Duodenal mucosa (tissue), 2 donors: ENCODE data around the gene PSMD14.
A peak's percentile ranks its signal among the peaks of the same experiment; 100 is the strongest.
"Not testable (repeated sequence)": the region's sequence is repeated elsewhere in the genome, so short reads cannot be mapped to it uniquely, and the experiment has no call there.

Experiments used
- H3K27ac ChIP-seq: one replicate; pipeline ENCODE4 v1.7.0; 2013; ENCODE audit warnings: low read depth, low read length
- H3K27me3 ChIP-seq, 2 donors: one replicate each; pipeline ENCODE4 v1.7.0; 2013; ENCODE audit warnings: low read length in 2 of 2, control low read depth in 1 of 2; ENCODE audit not compliant: insufficient read depth in 2 of 2, control insufficient read depth in 1 of 2
- H3K36me3 ChIP-seq, 2 donors: one replicate each; pipeline ENCODE4 v1.7.0; 2013; ENCODE audit warnings: low read length in 2 of 2, control low read depth in 1 of 2; ENCODE audit not compliant: insufficient read depth in 2 of 2, control insufficient read depth in 1 of 2
- H3K4me1 ChIP-seq, 2 donors: one replicate each; pipeline ENCODE4 v1.7.0; 2013; ENCODE audit warnings: low read length in 2 of 2, control low read depth in 1 of 2; ENCODE audit not compliant: insufficient read depth in 2 of 2, control insufficient read depth in 1 of 2
- H3K4me3 ChIP-seq, 2 donors: one replicate each; pipeline ENCODE4 v1.7.0; 2013; ENCODE audit warnings: low read length in 2 of 2, low read depth in 1 of 2
- H3K9ac ChIP-seq, 2 donors: one replicate each; pipeline ENCODE4 v1.7.0; 2013; ENCODE audit warnings: low read length in 2 of 2, low read depth in 1 of 2
- H3K9me3 ChIP-seq, 2 donors: one replicate each; pipeline ENCODE4 v1.7.0; 2013; ENCODE audit warnings: low read length in 2 of 2, control low read depth in 1 of 2; ENCODE audit not compliant: control insufficient read depth in 1 of 2

Gene PSMD14

DNA sequence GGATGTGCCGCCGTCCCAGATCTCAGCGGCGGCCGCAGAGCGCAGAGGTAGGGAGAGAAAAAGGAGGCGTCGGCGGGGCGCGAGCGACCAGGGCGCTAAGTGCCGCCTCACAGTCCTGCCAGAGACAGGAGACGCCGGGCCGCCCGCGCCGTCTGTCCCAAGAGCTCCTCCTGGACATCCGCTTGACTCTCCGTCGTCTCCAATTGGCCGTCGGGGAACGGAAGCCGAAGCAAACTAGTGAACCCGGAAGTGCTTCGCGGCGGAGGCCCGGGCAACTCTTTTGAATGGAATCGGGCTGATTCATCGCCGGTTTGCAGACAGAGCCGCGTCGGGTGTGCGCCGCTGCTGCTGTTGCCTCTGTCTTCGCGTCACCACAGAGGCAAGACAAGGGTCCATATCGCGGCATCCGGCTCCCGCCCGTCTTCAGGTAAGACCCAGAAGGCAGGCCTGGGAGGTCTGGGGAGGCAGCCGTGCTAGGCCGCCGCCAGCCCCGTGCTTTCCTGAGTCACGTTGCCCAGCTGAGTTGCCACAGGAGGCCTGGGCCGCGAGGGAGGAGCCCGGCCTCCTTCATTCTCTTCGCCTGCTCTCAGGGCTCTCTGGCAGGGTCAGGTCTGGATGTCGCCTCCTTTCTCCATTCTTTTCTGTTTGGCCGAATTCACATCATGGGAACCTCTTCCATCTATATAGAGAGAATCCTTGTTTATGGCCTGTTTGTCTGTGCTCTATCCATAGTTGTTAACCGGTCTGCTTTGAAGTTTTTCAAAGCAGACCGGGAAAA, at the start of gene PSMD14:
PSMD14 (plus strand) TSS at position 248 of the 778 bp plus-strand sequence. CDS start 10,401 bp downstream, outside the sequence.
- Histone ChIP-seq H3K36me3 (no peaks in the 10 kb centered on the region), H3K4me3 (peak within 1 kb of the TSS; percentile 88 to 98), H3K27ac (peak within 1 kb of the TSS; percentile 72), H3K9me3 (no peaks in the 10 kb centered on the region), H3K9ac (peak within 1 kb of the TSS; percentile 82 to 93), H3K27me3 (no peaks in the 10 kb centered on the region), H3K4me1 (peaks cover 12 to 16% of the 10 kb centered on the region in 2 donors)

DNA sequence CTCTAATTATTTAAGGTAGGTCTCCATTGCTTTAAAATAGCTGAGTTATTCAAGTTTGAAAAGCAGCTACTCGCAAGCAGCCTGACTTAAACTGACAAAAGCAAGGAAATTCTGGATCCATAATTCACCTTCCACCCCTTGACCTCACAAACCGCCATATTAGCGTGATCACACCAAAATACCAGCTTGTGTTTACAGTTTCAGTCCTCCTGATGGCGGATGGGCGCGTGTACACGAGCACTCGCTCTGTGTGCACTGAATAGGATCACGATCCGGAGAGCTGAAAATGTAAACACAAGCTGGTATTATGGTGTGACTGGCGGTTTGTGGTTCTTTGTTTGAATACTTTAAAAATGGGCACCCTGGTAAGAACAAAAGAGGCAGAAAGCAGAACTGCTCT, 42.4 kb upstream of the PSMD14 start:
- no peaks in the 10 kb centered on the region for H3K27me3 ChIP-seq
- H3K36me3 ChIP-seq = no peaks in the 10 kb centered on the region
- no peaks in the 10 kb centered on the region for H3K9me3 ChIP-seq
- no peak overlapping the region for H3K27ac ChIP-seq
- H3K4me1 ChIP-seq = no peaks in the 10 kb centered on the region
- H3K9ac ChIP-seq = no peak overlapping the region
- no peak overlapping the region for H3K4me3 ChIP-seq

DNA sequence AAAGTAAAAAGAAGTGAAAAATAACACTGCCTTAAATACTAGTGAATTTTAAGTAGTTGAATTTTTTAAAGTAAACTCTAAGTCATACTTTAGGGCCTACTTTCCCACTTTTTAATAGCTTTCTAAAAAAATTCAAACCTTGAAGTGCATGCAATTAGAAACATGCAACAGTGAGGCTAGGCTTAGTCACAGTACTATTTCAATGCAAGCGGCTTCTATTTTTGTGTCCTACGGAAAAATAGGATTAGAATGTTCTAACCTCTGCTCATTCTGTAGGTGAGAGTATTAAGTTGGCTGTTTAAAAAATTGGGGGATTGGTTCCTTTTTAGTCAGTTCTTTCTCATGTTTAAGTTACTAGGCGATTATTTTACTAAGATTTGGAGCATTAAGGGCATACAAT, 39.1 kb upstream of the PSMD14 start:
- Histone ChIP-seq H3K36me3 (no peaks in the 10 kb centered on the region), H3K9me3 (no peaks in the 10 kb centered on the region), H3K27ac (no peak overlapping the region), H3K9ac (no peak overlapping the region), H3K4me1 (no peaks in the 10 kb centered on the region), H3K4me3 (no peak overlapping the region), H3K27me3 (no peaks in the 10 kb centered on the region)

DNA sequence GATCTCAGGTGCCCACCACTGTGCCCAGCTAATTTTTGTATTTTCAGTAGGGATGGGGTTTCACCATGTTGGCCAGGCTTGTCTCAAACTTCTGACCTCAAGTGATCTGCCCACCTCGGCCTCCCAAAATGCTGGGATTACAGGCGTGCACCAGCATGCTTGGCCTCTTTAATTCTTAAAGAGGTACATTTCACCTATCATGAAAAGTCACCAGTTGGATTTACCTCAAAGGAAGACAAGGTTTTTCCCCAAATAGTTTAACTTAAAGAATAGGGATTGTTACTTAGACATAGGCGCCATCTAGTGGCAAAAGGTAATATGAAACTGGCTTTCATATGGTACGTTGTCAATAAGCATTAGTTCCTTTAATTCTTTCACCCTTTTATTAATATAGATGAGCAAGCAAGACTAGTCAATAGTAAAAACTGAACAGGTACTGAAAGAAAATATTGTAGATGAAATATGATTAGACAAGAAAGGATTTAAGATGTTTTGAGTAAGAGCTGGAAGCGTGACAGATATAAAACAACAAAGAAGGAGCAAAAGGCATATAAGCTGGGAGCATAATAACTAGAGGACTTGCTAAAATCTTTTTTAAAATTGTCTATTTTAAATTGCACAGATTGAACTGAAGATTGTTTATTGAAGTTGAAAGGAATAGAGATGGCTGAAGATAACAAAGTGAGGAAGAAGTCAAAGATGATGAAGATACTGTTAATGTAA, 35.0 kb upstream of the PSMD14 start:
- H3K9ac ChIP-seq = no peak overlapping the region
- H3K27ac ChIP-seq = no peak overlapping the region
- H3K4me3 ChIP-seq = no peak overlapping the region
- H3K27me3 ChIP-seq = no peaks in the 10 kb centered on the region
- no peaks in the 10 kb centered on the region for H3K36me3 ChIP-seq
- no peaks in the 10 kb centered on the region for H3K9me3 ChIP-seq
- no peaks in the 10 kb centered on the region for H3K4me1 ChIP-seq

DNA sequence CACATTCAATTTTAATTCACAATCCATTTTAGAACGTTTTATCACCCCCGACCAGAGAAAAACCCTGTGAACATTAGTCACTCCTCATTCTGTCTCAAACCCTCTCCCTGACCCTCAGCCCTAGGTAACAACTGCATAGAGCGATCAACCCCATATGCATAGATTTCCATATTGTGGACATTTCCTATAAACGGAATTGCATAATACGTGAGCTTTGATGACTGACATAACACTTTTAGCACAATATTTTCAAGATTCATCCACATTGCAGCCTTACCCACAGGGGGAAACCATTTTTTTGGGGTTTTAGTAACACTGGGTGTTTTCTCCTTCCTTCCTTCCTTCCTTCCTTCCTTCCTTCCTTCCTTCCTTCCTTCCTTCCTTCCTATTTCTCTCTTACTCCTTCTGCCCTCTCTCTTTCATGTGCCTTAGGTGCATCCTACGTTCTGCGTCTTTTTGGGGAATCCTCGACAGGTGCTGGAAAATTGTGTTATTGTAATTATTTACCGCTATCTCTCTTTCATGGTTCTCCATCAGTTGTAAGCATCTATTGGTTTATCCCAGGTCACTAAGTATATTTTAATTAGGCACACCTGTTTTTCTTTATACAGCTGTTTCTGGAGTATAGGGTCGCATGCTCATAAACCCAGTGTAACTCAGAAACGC, 29.5 kb upstream of the PSMD14 start:
- H3K27ac ChIP-seq, H3K27me3 ChIP-seq, H3K4me3 ChIP-seq, H3K36me3 ChIP-seq, H3K9me3 ChIP-seq, H3K9ac ChIP-seq, H3K4me1 ChIP-seq: not testable (repeated sequence)

DNA sequence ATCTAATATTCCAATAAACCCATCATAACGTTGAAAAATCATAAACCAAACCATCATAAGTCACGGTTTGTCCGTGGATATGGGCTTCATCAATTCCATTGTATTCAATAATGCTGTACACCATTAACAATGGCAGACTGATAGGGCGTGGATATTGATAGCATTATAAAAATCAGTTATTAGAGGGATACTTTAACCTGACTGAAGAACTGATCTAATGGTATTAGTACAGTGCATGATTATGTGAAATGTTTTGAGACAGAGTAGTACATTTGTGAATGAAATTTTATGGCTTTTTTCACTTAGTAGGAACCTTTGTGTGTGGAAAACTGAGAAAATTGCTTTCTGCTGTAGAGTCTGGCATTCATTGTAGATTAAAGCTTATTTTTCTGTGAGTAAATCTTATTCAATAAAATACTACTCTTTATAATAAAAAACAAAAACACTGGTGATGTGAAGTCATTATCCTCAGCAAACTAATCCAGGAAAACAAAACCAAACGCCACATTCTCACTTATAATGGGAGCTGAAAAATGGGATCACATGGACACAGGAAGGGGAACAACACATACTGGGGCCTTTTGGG, 28.9 kb upstream of the PSMD14 start:
- H3K9me3 ChIP-seq, H3K36me3 ChIP-seq, H3K4me1 ChIP-seq, H3K4me3 ChIP-seq, H3K27me3 ChIP-seq, H3K27ac ChIP-seq, H3K9ac ChIP-seq: not testable (repeated sequence)

DNA sequence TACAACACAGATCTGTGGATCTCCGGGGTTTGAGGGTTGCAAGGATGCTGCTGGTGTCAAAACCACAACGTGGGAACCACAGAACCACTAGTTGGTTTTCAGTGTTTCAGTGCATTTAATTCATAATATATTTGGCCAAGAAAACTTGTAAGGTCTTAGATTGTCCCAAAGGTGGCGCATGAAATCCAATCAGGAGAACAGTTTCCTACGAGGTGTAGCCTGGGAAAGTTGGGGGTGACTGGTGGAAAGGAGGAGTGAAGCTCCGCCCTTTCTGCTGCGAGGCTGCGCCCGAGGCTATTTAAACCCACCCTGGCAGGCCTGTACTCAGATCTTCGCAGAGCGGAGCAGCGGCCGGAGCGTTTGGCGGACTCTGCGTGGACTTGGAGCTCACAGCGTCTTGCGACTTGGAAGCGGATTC, 27.3 kb upstream of the PSMD14 start:
- not testable (repeated sequence) for H3K36me3 ChIP-seq, H3K4me1 ChIP-seq

DNA sequence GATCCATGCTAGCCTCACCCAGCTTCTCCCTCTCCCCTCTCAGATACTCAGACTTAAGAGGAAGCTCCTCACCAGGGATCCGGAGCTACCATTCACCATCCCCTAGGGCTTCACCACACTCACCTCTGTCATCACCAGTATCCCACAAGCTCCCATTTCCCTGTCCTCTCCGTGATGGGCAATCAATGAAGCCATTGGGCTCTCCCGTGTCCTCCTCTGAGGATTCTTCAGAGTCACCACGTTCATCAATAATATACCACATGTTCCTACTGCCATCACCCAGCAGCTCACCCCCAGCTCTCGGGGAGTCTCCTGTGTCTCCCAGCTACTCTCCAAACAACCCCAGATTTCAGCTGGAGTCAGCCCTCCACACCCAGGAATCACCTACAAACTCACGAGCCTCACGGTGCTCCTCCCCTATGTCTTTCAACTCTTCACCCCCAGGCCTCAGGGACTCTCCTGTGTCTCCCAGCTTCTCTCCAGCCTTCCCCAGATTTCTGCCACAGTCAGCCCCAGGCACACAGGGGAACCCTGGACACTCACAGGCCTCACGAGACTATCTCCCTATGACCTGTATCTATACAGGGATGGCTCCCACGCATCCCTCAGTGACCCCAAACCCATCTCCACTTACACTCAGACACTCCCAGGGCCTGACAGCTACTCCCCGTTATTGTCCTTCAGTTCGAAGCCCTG, 26.5 kb upstream of the PSMD14 start:
- H3K27ac ChIP-seq, H3K4me3 ChIP-seq, H3K36me3 ChIP-seq, H3K9ac ChIP-seq, H3K4me1 ChIP-seq, H3K9me3 ChIP-seq, H3K27me3 ChIP-seq: not testable (repeated sequence)

More for the DNA sequence above, 27.3 kb upstream of the PSMD14 start:
- H3K27ac ChIP-seq, H3K27me3 ChIP-seq, H3K4me3 ChIP-seq, H3K9ac ChIP-seq, H3K9me3 ChIP-seq: not testable (repeated sequence)

DNA sequence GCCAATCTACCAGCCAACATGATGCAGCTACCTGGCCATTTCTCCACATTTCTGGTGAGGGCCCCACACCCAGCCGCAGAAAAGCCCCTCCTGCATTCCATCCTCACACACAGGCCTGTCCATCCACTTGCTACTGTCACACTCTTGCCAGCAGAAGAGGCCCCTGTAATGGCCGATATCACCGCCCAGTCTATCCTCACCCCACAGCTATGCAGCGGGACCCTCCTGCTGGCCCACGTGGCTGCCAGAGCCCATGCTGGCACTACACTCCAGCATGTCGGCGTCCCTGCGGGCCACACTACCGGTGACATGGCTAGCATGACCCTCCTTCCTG, 25.9 kb upstream of the PSMD14 start:
- not testable (repeated sequence) for H3K4me3 ChIP-seq, H3K27me3 ChIP-seq, H3K36me3 ChIP-seq, H3K9me3 ChIP-seq, H3K4me1 ChIP-seq, H3K9ac ChIP-seq, H3K27ac ChIP-seq
